Smooth muscle cell (in vitro differentiated cells): ENCODE results near the gene ROBO2. TPM values are rescaled to one million over a fixed set of nuclear protein-coding genes. Genes with fewer than 3 reads are reported as not detected.

Experiments
- DNase-seq: peaks from one replicate; lab custom pipeline; 2025; ENCODE audit not compliant: unreplicated experiment; lab: John Stamatoyannopoulos, UW
- H2AFZ ChIP-seq: fragments of 200-600 bp; sonication (generic); 2 replicates; pipeline ENCODE4 v1.6.0; 2016; ENCODE audit warnings: antibody characterized with exemption, low read depth, mild to moderate bottlenecking
- H3F3A ChIP-seq: fragments of 200-600 bp; sonication (generic); 2 replicates; pipeline ENCODE4 v1.6.0; 2017; ENCODE audit warnings: antibody characterized with exemption, low read depth
- H3K27ac ChIP-seq: fragments of 200-600 bp; sonication (generic); 2 replicates; pipeline ENCODE4 v1.5.1; 2016; ENCODE audit warnings: low read depth, mild to moderate bottlenecking
- H3K27me3 ChIP-seq: fragments of 200-600 bp; sonication (generic); 2 replicates; pipeline ENCODE4 v1.6.1; 2016; ENCODE audit warnings: low read depth, mild to moderate bottlenecking
- H3K36me3 ChIP-seq: fragments of 200-600 bp; sonication (generic); 2 replicates; pipeline ENCODE4 v1.5.1; 2016; ENCODE audit warnings: low read depth
- H3K4me1 ChIP-seq: fragments of 200-600 bp; sonication (generic); 2 replicates; pipeline ENCODE4 v1.5.1; 2016; ENCODE audit warnings: low read depth
- H3K4me2 ChIP-seq: fragments of 200-600 bp; sonication (generic); 2 replicates; pipeline ENCODE4 v1.6.0; 2016; ENCODE audit warnings: mild to moderate bottlenecking
- H3K4me3 ChIP-seq: fragments of 200-600 bp; sonication (generic); 2 replicates; pipeline ENCODE4 v1.5.1; 2016; ENCODE audit warnings: mild to moderate bottlenecking
- H3K79me2 ChIP-seq: fragments of 200-600 bp; sonication (generic); 2 replicates; pipeline ENCODE4 v1.6.0; 2016; ENCODE audit warnings: low read depth, mild to moderate bottlenecking
- H3K9ac ChIP-seq: fragments of 200-600 bp; sonication (generic); 2 replicates; pipeline ENCODE4 v1.6.0; 2016; ENCODE audit warnings: low read depth
- H3K9me3 ChIP-seq: fragments of 200-600 bp; sonication (generic); replicated peaks from 2 replicates; pipeline ENCODE4 v1.5.1; 2016; ENCODE audit warnings: low read depth
- H4K20me1 ChIP-seq: fragments of 200-600 bp; sonication (generic); 2 replicates; pipeline ENCODE4 v1.6.0; 2016; ENCODE audit warnings: low read depth
- WGBS: methylation state at CpG from one replicate; pipeline ENCODE4 v1.1.7; 2016; ENCODE audit warnings: low lambda C conversion rate; 5-methylcytosine and 5-hydroxymethylcytosine counted together
- polyA plus RNA-seq: library from polyadenylated mRNA; unstranded; fragments of >200 nt; fragmentation: Nextera tagmentation; extraction: Ambion mirVana; gene quantifications from 2 replicates; pipeline ENCODE4 v1.2.1, GENCODE V29; 2016
- total RNA-seq: library from RNA; depleted of rRNA; stranded (reverse); fragments of >200 nt; gene quantifications from 2 replicates; pipeline ENCODE4 v1.2.3, GENCODE V29; 2014
- TF ChIP-seq, protein P1 (sequence below): fragments of 200-600 bp; sonication (generic); IDR thresholded peaks from 2 replicates; pipeline ENCODE4 v1.5.1; 2017; ENCODE audit warnings: borderline replicate concordance, mild to moderate bottlenecking, antibody characterized with exemption; ENCODE audit not compliant: insufficient read depth, poor library complexity, severe bottlenecking

ROBO2 gene
- total and polyA plus RNA-seq, 2 experiments from 2014 or later, result 23.9 to 54.4 TPM

DNA sequence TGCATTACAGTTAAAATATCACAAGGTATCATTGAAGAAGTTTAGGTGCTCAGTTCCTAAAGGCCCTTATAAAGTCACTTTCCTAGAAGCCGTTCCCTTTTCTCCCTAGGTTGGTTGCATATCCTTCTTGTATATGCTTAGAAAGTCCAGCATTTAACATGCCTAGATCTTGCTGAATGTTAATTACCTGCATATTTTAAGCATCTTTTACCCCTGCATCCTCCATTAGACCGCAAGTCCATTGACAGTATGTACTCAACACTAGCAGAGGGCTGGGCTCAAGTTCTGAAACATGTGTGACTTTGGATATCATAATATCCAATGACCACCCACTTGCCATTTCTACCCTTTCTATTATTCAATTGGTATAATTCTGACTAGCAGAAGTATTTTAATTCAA lies 336.6 kb downstream of the ROBO2 start:
- no peaks in the 10 kb centered on the region for H3K79me2 ChIP-seq
- no peak overlapping the region for H3K27ac ChIP-seq
- no peaks in the 10 kb centered on the region for H3K9me3 ChIP-seq
- H3K4me2 ChIP-seq, result no peak overlapping the region
- no peak overlapping the region for H3K9ac ChIP-seq
- no peaks in the 10 kb centered on the region for H3K36me3 ChIP-seq
- 96% methylated on average over 2 of the region's 2 CpGs for WGBS
- no peaks in the 10 kb centered on the region for H3F3A ChIP-seq
- peaks cover 19% of the 10 kb centered on the region for H4K20me1 ChIP-seq
- TF ChIP-seq, protein P1, sequence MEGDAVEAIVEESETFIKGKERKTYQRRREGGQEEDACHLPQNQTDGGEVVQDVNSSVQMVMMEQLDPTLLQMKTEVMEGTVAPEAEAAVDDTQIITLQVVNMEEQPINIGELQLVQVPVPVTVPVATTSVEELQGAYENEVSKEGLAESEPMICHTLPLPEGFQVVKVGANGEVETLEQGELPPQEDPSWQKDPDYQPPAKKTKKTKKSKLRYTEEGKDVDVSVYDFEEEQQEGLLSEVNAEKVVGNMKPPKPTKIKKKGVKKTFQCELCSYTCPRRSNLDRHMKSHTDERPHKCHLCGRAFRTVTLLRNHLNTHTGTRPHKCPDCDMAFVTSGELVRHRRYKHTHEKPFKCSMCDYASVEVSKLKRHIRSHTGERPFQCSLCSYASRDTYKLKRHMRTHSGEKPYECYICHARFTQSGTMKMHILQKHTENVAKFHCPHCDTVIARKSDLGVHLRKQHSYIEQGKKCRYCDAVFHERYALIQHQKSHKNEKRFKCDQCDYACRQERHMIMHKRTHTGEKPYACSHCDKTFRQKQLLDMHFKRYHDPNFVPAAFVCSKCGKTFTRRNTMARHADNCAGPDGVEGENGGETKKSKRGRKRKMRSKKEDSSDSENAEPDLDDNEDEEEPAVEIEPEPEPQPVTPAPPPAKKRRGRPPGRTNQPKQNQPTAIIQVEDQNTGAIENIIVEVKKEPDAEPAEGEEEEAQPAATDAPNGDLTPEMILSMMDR, result no peak
- no peaks in the 10 kb centered on the region for H3K27me3 ChIP-seq
- no peaks in the 10 kb centered on the region for H3K4me1 ChIP-seq
- H3K4me3 ChIP-seq, result no peak overlapping the region
- H2AFZ ChIP-seq, result no peak overlapping the region
- DNase-seq, result no peak

- Histone ChIP-seq H3K27me3 (no peaks in the 10 kb centered on the region), H3K36me3 (no peaks in the 10 kb centered on the region), H3F3A (no peaks in the 10 kb centered on the region), H2AFZ (no peak overlapping the region), H3K4me1 (no peaks in the 10 kb centered on the region), H3K27ac (no peak overlapping the region), H4K20me1 (peaks cover 7% of the 10 kb centered on the region), H3K4me3 (no peak overlapping the region), H3K9ac (no peak overlapping the region), H3K9me3 (no peaks in the 10 kb centered on the region), H3K79me2 (no peaks in the 10 kb centered on the region), H3K4me2 (no peak overlapping the region)
- DNase-seq, result no peak
- TF ChIP-seq, protein P1, result no peak
- 91% methylated on average over 1 of the region's 1 CpG for WGBS
Observed at GRCh38 chr3:77377717-77378116, 337.8 kb downstream of the ROBO2 start.

GRCh38 chr3:77380136-77380535 lies 340.2 kb downstream of the ROBO2 start:
- H3K9me3 ChIP-seq, result no peaks in the 10 kb centered on the region
- H3K79me2 ChIP-seq, result no peaks in the 10 kb centered on the region
- no peaks in the 10 kb centered on the region for H3K27me3 ChIP-seq
- DNase-seq, result no peak
- H3K27ac ChIP-seq, result no peak overlapping the region
- 95% methylated on average over 3 of the region's 3 CpGs for WGBS
- H2AFZ ChIP-seq, result no peak overlapping the region
- H3K4me2 ChIP-seq, result no peak overlapping the region
- H3K4me3 ChIP-seq, result no peak overlapping the region
- H3K36me3 ChIP-seq, result no peaks in the 10 kb centered on the region
- peaks cover 15% of the 10 kb centered on the region for H4K20me1 ChIP-seq
- no peaks in the 10 kb centered on the region for H3K4me1 ChIP-seq
- no peak overlapping the region for H3K9ac ChIP-seq
- TF ChIP-seq, protein P1, result no peak
- no peaks in the 10 kb centered on the region for H3F3A ChIP-seq

DNA sequence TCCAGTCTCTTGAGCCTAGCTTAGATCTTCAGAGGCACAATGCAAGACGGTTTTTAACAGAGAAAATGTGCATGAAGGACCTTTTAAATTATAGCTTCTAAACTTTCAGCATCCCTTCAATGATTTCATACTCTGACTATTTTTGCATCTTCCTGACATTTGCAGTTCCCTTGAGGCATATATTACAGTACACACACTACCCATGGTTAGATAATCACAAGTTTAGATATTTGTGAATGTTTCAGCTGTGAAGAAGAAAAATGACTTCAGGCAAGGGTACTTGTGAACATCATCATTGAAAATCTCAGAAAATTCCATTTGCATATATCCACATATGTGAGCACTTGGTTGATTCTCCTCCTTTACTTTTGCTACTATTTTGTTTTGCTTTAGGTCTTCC lies 341.5 kb downstream of the ROBO2 start:
- DNase-seq, result no peak
- Histone ChIP-seq H3K9me3 (no peaks in the 10 kb centered on the region), H3K4me2 (no peak overlapping the region), H3K36me3 (no peaks in the 10 kb centered on the region), H3K9ac (no peak overlapping the region), H3K4me1 (no peaks in the 10 kb centered on the region), H3F3A (no peaks in the 10 kb centered on the region), H3K4me3 (no peak overlapping the region), H3K79me2 (no peaks in the 10 kb centered on the region), H2AFZ (no peak overlapping the region), H3K27ac (no peak overlapping the region), H3K27me3 (no peaks in the 10 kb centered on the region), H4K20me1 (peaks cover 12% of the 10 kb centered on the region)
- 87% methylated on average over 1 of the region's 1 CpG for WGBS
- TF ChIP-seq, protein P1, result no peak
